Measurements from ENCODE around the gene NME7.

GRCh38 chr1:169092399-169092798 lies 275.2 kb downstream of the NME7 start:
- no peak for TF ChIP-seq EZH2 (IDR thresholded peaks at IDR 0.05)
- TF ChIP-seq POLR2AphosphoS5 (IDR thresholded peaks at IDR 0.05; ENCODE audit: borderline replicate concordance, low read depth, low read length), result no peak
